Stimulated activated CD4-positive, alpha-beta T cell treated with anti-CD3 and anti-CD28 coated beads, Interleukin-4, amount 100 ng/mL, for 4 hours (primary cell): ENCODE results near the gene COL6A3.

Experiments
- DNase-seq, 2 experiments: peaks; one replicate each; pipeline ENCODE4 v3.0.0-alpha.2; 2020

Gene COL6A3, protein sequence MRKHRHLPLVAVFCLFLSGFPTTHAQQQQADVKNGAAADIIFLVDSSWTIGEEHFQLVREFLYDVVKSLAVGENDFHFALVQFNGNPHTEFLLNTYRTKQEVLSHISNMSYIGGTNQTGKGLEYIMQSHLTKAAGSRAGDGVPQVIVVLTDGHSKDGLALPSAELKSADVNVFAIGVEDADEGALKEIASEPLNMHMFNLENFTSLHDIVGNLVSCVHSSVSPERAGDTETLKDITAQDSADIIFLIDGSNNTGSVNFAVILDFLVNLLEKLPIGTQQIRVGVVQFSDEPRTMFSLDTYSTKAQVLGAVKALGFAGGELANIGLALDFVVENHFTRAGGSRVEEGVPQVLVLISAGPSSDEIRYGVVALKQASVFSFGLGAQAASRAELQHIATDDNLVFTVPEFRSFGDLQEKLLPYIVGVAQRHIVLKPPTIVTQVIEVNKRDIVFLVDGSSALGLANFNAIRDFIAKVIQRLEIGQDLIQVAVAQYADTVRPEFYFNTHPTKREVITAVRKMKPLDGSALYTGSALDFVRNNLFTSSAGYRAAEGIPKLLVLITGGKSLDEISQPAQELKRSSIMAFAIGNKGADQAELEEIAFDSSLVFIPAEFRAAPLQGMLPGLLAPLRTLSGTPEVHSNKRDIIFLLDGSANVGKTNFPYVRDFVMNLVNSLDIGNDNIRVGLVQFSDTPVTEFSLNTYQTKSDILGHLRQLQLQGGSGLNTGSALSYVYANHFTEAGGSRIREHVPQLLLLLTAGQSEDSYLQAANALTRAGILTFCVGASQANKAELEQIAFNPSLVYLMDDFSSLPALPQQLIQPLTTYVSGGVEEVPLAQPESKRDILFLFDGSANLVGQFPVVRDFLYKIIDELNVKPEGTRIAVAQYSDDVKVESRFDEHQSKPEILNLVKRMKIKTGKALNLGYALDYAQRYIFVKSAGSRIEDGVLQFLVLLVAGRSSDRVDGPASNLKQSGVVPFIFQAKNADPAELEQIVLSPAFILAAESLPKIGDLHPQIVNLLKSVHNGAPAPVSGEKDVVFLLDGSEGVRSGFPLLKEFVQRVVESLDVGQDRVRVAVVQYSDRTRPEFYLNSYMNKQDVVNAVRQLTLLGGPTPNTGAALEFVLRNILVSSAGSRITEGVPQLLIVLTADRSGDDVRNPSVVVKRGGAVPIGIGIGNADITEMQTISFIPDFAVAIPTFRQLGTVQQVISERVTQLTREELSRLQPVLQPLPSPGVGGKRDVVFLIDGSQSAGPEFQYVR (N-terminal part only)

GRCh38 chr2:237413777-237414661 is at the start of gene COL6A3:
Gene COL6A3, minus strand, starts transcription at chr2:237414164. Its CDS starts 17,347 bp downstream, at chr2:237396817.
- DNase-seq: no peak

DNA sequence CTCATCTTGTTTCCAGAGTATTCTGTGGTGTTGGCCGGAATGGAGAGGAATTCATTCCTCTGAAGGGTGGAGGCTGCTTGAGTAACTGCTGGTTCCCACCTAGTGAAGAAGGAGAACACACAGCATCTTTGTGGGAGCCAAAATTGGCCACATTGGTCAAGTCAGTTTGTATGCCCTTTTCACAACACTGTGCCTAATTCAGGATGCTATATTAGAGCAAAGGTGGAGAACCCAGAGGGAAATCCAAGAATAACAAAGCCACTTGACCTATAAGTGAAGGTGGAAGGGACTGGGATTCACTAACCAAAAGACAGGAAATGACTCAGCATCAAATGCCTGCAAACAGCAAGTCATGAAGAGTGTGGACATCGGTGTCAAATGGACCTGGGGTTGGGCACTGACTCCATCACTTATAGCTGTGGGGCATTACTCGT is 45.8 kb upstream of the COL6A3 start:
- DNase-seq: no peak

GRCh38 chr2:237459226-237459625 is 45.3 kb upstream of the COL6A3 start:
- no peak for DNase-seq

DNA sequence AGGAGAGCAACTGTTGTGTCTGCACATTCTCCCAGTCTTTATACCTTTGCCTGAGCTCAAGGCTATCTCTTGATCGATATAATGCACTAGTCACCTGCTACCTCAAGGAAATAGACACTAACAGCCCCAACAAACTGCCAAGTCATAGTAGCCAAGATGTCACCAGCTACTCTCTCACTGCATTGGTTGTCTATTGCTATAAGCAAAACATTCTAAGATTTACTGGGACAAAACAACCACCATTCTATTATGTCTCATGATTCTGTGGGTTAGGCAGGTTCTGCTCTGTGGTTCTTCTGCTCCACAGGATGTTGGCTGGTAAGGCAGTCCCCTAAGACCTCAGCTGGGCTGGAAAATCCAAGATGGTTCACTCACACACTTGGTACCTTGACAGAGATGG is 44.6 kb upstream of the COL6A3 start:
- DNase-seq: no peak

DNA sequence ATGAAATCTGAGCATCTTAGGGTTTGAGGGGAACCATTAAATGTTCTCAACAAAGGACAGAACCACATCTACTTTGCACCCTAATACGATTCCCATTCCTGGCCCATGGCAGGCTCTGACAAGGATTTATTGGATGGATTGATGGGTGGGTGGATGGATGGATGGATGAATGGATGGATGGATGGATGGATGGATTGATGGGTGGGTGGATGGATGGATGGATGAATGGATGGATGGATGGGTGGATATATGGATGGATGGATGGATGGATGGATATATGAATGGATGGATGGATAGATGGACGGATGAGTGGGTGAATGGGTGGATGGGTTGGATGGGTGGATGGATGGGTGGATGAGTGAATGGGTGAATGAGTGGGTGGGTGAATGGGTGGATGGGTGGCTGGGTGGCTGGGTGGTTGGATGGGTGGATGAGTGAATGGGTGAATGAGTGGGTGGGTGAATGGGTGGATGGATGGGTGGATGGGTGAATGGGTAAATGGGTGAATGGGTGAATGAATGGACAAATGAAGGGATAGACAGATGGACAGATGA is 43.5 kb upstream of the COL6A3 start:
- DNase-seq: no peak

DNA sequence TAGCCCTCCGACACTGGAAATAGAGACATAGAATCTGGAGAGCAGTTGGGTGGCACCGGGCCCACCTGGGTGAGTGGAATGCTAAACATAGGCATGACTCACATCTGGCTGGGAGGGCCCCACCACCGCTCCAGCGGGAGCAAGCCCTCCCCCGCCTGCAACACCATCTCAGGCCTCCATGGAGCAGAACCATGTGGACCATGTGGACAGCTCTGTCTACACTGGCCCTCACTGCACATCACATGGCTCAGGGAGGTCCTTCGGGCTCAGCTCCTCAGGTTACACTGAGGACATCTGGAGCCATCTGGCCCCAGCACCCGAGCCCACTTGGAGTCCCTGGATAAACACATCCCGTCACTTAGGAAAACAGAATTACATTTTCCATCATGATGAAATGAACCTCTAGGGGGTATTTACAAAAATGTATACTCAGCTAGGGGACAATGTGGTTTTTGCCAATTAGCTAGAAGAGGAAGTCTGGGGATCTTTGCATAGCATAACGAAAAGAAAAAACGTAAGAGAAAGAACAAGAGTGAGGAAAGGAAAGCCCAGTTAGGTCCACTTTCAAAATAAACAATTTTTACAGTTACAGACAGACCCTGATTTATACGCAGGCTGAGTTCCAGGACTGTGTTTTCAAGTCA is 42.4 kb upstream of the COL6A3 start:
- DNase-seq: no peak

DNA sequence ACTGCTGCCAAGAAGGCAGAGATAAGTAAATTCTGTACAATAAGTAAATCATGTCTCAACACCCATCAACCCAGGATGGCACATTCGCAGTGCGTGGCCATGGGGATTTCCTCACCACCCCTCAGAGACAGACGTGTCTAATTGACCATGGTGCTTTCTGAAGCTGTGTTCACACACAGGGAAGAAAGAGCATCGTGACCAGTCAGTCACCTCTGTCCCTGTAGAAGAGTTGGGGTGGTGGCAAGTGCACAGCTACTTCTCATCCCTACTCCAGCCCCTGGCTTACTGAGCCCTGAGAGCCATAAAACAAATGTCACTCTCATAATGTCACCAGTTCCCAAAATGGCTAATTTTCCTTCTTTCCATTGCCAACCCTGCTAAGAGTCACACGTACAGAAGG is 41.8 kb upstream of the COL6A3 start:
- no peak for DNase-seq

- no peak for DNase-seq
Observed at GRCh38 chr2:237453671-237454070, 39.7 kb upstream of the COL6A3 start.

GRCh38 chr2:237452861-237453260 is 38.9 kb upstream of the COL6A3 start:
- no peak for DNase-seq

- no peak for DNase-seq
Observed at GRCh38 chr2:237451643-237452469, 37.9 kb upstream of the COL6A3 start.

- DNase-seq: no peak
Observed at GRCh38 chr2:237450583-237450982, 36.6 kb upstream of the COL6A3 start.

DNA sequence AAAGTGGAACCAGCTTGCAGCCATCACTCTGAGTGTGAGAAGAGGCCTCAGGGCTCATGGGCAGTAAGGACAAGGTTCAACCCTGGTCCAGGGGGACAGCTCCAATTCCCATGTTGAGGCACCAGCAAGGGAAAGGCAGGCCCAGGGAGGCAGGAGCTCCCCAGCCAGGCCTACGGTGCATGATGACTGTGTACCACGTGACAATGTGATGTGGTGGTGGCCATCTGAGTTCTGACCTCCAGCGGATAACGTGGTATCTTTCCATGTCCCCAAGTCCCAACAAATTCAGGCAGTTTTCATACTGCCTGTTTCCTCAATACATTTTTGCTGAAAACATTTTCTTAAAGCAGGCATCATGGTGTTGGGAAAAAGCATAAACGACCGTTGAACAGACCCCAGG is 36.1 kb upstream of the COL6A3 start:
- no peak for DNase-seq

DNA sequence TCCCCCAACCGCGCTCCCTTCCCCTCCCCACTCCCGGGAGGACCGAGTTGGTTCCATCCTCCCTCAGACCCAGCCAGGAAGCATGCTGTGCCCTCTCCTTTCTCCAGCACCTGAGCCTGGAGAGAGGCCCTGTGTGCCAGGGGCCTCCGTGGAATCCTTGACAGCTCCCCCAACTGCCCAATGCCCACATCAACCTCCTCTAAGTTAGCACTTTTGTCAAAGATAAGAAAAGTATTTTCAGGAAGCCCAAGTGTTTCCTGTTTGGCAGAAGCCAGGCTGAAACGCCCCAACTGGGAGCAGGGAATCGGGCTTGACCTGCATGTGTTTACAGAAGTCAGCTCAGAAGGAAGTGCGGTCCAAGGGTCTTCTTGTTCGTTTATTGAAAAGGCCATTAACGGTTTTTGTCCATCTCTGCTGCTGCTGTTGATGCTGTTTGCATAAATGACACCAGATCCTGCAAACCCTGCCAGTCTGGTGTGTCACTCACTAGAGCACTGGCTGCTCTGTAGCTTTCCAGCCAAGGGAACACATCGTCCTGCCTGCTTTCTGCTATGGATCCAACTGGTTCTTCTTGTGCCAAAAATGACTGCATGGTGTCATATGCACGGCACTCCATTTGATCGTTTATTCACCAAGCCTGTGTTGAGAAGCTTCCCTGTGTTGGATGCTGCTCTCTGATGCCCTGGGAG is 35.4 kb upstream of the COL6A3 start:
- DNase-seq: no peak

DNA sequence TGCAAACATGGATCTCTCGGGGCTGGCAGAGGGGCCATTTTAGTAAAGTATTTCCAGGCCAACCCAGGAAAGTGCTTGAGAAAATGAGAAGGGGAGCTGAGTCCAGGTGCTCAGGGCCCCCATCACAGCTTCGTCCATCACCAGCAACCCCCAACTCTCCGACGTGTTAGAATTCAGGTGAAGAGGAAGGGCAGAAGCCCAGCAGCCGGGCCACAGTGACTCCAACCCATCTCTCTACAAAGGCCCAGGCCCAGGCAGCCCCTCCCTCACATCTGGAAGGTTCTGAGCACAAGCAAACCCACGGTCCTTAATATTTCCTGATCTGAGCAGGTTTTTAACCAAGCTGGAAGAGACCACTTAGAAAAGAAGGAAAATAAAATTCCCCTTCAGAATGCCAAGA is 34.7 kb upstream of the COL6A3 start:
- no peak for DNase-seq

- DNase-seq: no peak
Observed at GRCh38 chr2:237448171-237448570, 34.2 kb upstream of the COL6A3 start.

DNA sequence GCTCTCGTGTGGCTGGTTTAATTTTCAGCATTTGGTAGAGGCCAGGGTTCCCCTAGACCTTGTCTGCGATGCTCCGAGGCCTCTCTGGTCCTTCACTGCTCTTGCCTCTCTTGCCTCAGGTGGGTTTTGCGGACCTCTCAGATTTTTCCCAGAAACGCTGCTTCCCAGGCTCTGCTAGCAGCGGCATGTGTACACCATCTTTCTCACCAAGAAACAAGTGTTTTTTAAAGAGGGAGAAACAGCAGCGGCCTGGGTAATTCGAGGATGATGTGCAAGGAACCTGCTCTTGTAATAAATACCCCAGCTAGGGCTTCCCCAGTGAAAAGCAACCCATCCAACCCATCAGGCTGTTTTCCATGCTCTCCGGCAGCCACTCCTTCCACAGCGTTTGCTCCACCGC is 33.5 kb upstream of the COL6A3 start:
- DNase-seq: no peak

GRCh38 chr2:237446338-237446665 is 32.3 kb upstream of the COL6A3 start:
- no peak for DNase-seq

DNA sequence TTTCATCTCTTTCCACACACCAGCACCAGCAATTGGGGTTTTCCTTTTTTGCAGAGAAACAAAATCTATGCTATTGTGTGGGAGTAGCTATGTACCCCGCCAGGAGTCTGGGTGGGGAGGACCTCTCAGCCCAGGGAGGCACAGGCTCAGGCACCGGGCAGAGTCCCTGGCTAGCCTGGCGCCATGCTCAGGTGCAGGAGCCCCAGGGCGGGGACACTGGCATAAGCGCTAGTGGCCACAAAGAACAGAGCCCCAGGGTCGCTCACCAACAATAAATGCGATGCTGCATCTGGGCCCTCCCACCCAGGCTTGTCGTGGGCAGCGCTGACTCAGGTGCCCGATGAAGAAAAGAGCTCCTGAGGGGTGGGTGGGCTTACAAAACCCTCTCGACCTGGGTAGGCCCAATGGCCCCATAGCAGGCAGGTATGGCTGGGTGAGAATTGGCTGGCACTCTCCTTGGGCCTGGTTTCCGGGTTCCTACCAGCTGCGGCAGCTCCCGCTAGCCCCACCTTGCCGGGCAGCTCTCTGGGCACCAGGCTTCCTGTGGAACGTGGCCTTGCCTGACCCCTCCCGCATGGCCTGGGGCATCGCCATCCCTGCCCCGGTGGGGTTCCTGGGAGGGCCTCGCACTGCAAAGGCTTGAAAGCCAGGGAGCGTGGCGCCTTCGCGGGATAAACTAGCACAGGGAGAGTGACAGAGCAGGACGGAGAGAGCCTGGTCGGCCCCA is 31.8 kb upstream of the COL6A3 start:
- DNase-seq: no peak

DNA sequence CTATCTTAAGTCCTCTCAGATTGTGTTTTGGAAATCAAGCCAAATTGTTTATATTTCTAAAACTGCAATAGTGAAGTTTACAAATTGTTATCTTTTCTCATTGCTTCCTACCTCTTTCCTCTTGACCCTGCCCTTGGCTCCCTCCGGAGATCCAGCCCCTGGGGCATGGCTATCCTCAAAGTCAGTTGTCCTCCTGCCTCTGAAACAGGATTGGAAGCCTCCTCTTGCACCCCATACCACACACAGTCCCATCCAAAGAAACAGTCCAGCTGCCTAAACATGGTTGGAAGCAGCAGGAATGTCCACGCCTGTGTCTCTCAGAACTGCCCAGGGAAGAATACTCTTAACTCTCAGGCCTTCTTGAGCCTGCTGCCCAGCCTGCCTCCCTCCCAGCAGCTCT is 30.1 kb upstream of the COL6A3 start:
- DNase-seq: no peak
